ENCODE measurements around the gene COL1A2. TPM values are rescaled to one million over a fixed set of nuclear protein-coding genes. Genes with fewer than 3 reads are reported as not detected.

COL1A2 gene
- total and polyA plus RNA-seq, 2 of the 4 experiments (the other 2 are of a cell fraction) = 1,211 to 4,454 TPM

- no peaks in the 10 kb centered on the region for H4K20me1 ChIP-seq (ENCODE audit: insufficient read depth, low read length)
- no peak overlapping the region for H3K9ac ChIP-seq (ENCODE audit: low read depth, low read length)
- no CpG with 5 or more reads among the region's 5 CpGs for WGBS, 2 experiments (ENCODE audit: extremely low coverage in 2 of 2, insufficient read length in 1 of 2)
- no peaks in the 10 kb centered on the region for H3K9me1 ChIP-seq (ENCODE audit: insufficient read depth, low read length)
- no peak overlapping the region for H2BK20ac ChIP-seq (ENCODE audit: low read depth, low read length)
- H3K36me3 ChIP-seq (ENCODE audit: control insufficient read depth, insufficient read depth, low read length) = no peaks in the 10 kb centered on the region
- CTCF ChIA-PET = interaction anchor here (1.2 to 1.5 kb wide), 2 partner anchors 1030 to 1244 kb away, joined by 4 to 5 read pairs; no protein-coding TSS in a partner anchor
- in situ Hi-C loops (cut with MboI; ENCODE audit: low sequenced_read_pairs) = loop anchor here (25.0 kb wide), 1 partner anchor 534 kb away; the partner anchor contains the start of genes GNG11 and GNGT1
- DNase-seq (no peak), ATAC-seq (ENCODE audit: low read depth) (no peak)
- H2AK5ac ChIP-seq (ENCODE audit: low read depth, low read length) = no peak overlapping the region
- H2AK9ac ChIP-seq (replicated peaks; ENCODE audit: low read depth, low read length, poor library complexity) = no peak overlapping the region
- H3K4me1 ChIP-seq (ENCODE audit: control insufficient read depth, insufficient read depth, low read length) = peaks cover 1% of the 10 kb centered on the region; the same call in 1 of the 2 replicates
- H2AFZ ChIP-seq (replicated peaks; ENCODE audit: low read length, poor library complexity) = no peak overlapping the region
- no peak overlapping the region for H4K8ac ChIP-seq (ENCODE audit: low read depth in 2 of 2, low read length in 2 of 2)
- H3K9me3 ChIP-seq (ENCODE audit: control insufficient read depth, insufficient read depth, low read length) = 0 out of 2 replicates have a peak, but pooled peaks cover 3% of the 10 kb centered on the region
- H3K27ac ChIP-seq (ENCODE audit: insufficient read depth, low read length) = no peak overlapping the region
- POLR2A ChIA-PET (ENCODE audit: unreplicated experiment) = no interaction called here
- dilution Hi-C loops (cut with HindIII; ENCODE audit: low sequenced_read_pairs, unreplicated experiment) = no loop called here
- no peak overlapping the region for H3K4ac ChIP-seq (ENCODE audit: low read depth, low read length)
- intact Hi-C loops (cut with micrococcal nuclease) = loop anchor here (5.0 kb wide), 1 partner anchor 601 kb away; no protein-coding TSS in a partner anchor
- no peak overlapping the region for H2BK15ac ChIP-seq (ENCODE audit: low read depth, low read length)
- no peak overlapping the region for H3K4me3 ChIP-seq (ENCODE audit: insufficient read depth, low read depth, low read length)
- no peaks in the 10 kb centered on the region for H3K79me1 ChIP-seq (ENCODE audit: low read depth in 1 of 2, low read length in 2 of 2)
- H3K27me3 ChIP-seq (ENCODE audit: control insufficient read depth, insufficient read depth, low read length) = peaks cover 2% of the 10 kb centered on the region
- no peak overlapping the region for H3K4me2 ChIP-seq (ENCODE audit: low read depth, low read length)
- H3K14ac ChIP-seq (replicated peaks; ENCODE audit: low read depth, low read length) = no peak overlapping the region
- H3K23ac ChIP-seq (ENCODE audit: low read depth, low read length) = no peak overlapping the region
- H3K56ac ChIP-seq (ENCODE audit: extremely low read depth, insufficient read depth, low read length) = no peak overlapping the region
- no peak overlapping the region for H2BK5ac ChIP-seq (ENCODE audit: low read depth, low read length, poor library complexity, severe bottlenecking)
- no peak overlapping the region for H3K18ac ChIP-seq (ENCODE audit: low read depth, low read length)
- H2BK120ac ChIP-seq (ENCODE audit: low read depth, low read length) = no peak overlapping the region
- no peak overlapping the region for H4K91ac ChIP-seq (ENCODE audit: insufficient read depth, low read depth, low read length)
- BruUV-seq (replicated peaks) = no TSS peak
- TF ChIP-seq CHD1 (IDR thresholded peaks at IDR 0.05; ENCODE audit: low read depth, low read length) (no peak), MAZ (IDR thresholded peaks at IDR 0.05; ENCODE audit: borderline replicate concordance, low read depth, low read length) (no peak), RCOR1 (IDR thresholded peaks at IDR 0.05; ENCODE audit: insufficient replicate concordance, low read length) (no peak)
- H4K5ac ChIP-seq (ENCODE audit: low read depth, low read length) = no peak overlapping the region
These were observed 51.6 kb downstream of the COL1A2 start for GRCh38 chr7:94446308-94446707.
